GM23338 (cell line): ENCODE measurements around the gene PKP3. TPM values are rescaled to one million over a fixed set of nuclear protein-coding genes. Genes with fewer than 3 reads are reported as not detected.

Experiments used
- ATAC-seq: fragments of 200-7000 bp; cut with Tn5 transposase; 3 replicates; pipeline ENCODE4 v1.9.1; 2020
- DNase-seq: peaks from one replicate; pipeline ENCODE4 v3.0.0-alpha.2; 2015; ENCODE audit warnings: low spot score
- H2AFZ ChIP-seq: fragments of 200-600 bp; sonication (generic); 2 replicates; pipeline ENCODE4 v1.8.0; 2016; ENCODE audit warnings: antibody characterized with exemption, mild to moderate bottlenecking, moderate library complexity
- H3F3A ChIP-seq: fragments of 200-600 bp; sonication (generic); replicated peaks from 2 replicates; pipeline ENCODE4 v1.8.0; 2017; ENCODE audit warnings: antibody characterized with exemption, mixed run types, low read depth
- H3K27ac ChIP-seq: fragments of 200-600 bp; sonication (generic); 2 replicates; pipeline ENCODE4 v1.6.1; 2016; ENCODE audit warnings: low read depth
- H3K27me3 ChIP-seq: fragments of 200-600 bp; sonication (generic); 2 replicates; pipeline ENCODE4 v1.8.0; 2016; ENCODE audit warnings: mild to moderate bottlenecking, mixed run types, moderate library complexity; ENCODE audit not compliant: insufficient read depth
- H3K36me3 ChIP-seq: fragments of 200-600 bp; sonication (generic); 2 replicates; pipeline ENCODE4 v1.8.0; 2016; ENCODE audit warnings: mild to moderate bottlenecking; ENCODE audit not compliant: insufficient read depth
- H3K4me1 ChIP-seq: fragments of 200-600 bp; sonication (generic); 2 replicates; pipeline ENCODE4 v1.8.0; 2016; ENCODE audit warnings: mild to moderate bottlenecking, moderate library complexity; ENCODE audit not compliant: insufficient read depth
- H3K4me2 ChIP-seq: fragments of 200-600 bp; sonication (generic); 2 replicates; pipeline ENCODE4 v1.7.1; 2017; ENCODE audit warnings: mixed run types
- H3K4me3 ChIP-seq: fragments of 200-600 bp; sonication (generic); 2 replicates; pipeline ENCODE4 v1.6.1; 2016; ENCODE audit warnings: mixed run types
- H3K79me2 ChIP-seq: fragments of 200-600 bp; sonication (generic); replicated peaks from 2 replicates; pipeline ENCODE4 v1.8.0; 2017; ENCODE audit warnings: mild to moderate bottlenecking; ENCODE audit not compliant: insufficient read depth
- H3K9me2 ChIP-seq: fragments of 200-600 bp; sonication (generic); 2 replicates; pipeline ENCODE4 v1.8.0; 2017; ENCODE audit not compliant: insufficient read depth
- H4K20me1 ChIP-seq: fragments of 200-600 bp; sonication (generic); replicated peaks from 2 replicates; pipeline ENCODE4 v1.8.0; 2017; ENCODE audit warnings: mild to moderate bottlenecking; ENCODE audit not compliant: insufficient read depth
- H3K27ac Mint-ChIP-seq: 2 replicates; pipeline ENCODE4 v1.8.0; 2020; ENCODE audit warnings: inconsistent platforms, mild to moderate bottlenecking, moderate library complexity, mixed read lengths
- H3K27me3 Mint-ChIP-seq: 3 replicates; pipeline ENCODE4 v1.8.0; 2022; ENCODE audit warnings: low read depth, mild to moderate bottlenecking, moderate library complexity, mixed read lengths, inconsistent platforms; ENCODE audit not compliant: insufficient read depth, poor library complexity
- H3K36me3 Mint-ChIP-seq: 3 replicates; pipeline ENCODE4 v1.8.0; 2021; ENCODE audit warnings: low read depth, mild to moderate bottlenecking, inconsistent platforms, moderate library complexity, mixed read lengths
- H3K4me1 Mint-ChIP-seq: 3 replicates; pipeline ENCODE4 v1.8.0; 2020; ENCODE audit warnings: mild to moderate bottlenecking, inconsistent platforms, mixed read lengths
- H3K4me3 Mint-ChIP-seq: 3 replicates; pipeline ENCODE4 v1.8.0; 2021; ENCODE audit warnings: moderate library complexity, mild to moderate bottlenecking, inconsistent platforms, mixed read lengths
- H3K9me3 Mint-ChIP-seq: 3 replicates; pipeline ENCODE4 v1.8.0; 2020; ENCODE audit warnings: moderate library complexity, mild to moderate bottlenecking, inconsistent platforms, mixed read lengths
- ETS1 ChIP-seq: IDR thresholded peaks from 2 replicates; pipeline ENCODE4 v1.6.1; 2016; ENCODE audit warnings: antibody characterized with exemption
- EZH2phosphoT487 ChIP-seq: fragments of 200-600 bp; sonication (generic); IDR thresholded peaks from one replicate; pipeline ENCODE4 v1.8.1; 2018; ENCODE audit warnings: antibody characterized with exemption; ENCODE audit not compliant: unreplicated experiment
- JUNB ChIP-seq: IDR thresholded peaks from one replicate; pipeline ENCODE4 v1.6.1; 2016; ENCODE audit warnings: antibody characterized with exemption; ENCODE audit not compliant: unreplicated experiment
- NANOG ChIP-seq: IDR thresholded peaks from 2 replicates; pipeline ENCODE4 v1.6.1; 2016; ENCODE audit warnings: antibody characterized with exemption, borderline replicate concordance
- STAT1 ChIP-seq: IDR thresholded peaks from one replicate; pipeline ENCODE4 v1.6.1; 2016; ENCODE audit warnings: antibody characterized with exemption; ENCODE audit not compliant: unreplicated experiment
- ZNF462 ChIP-seq: fragments of 250-450 bp; sonication (Bioruptor Pico); IDR thresholded peaks from 2 replicates; pipeline ENCODE4 v1.5.0; 2020; ENCODE audit warnings: mild to moderate bottlenecking, moderate library complexity
- polyA plus RNA-seq: library from polyadenylated mRNA; unstranded; fragments of >200 nt; fragmentation: Nextera tagmentation; extraction: Ambion mirVana; gene quantifications from 2 replicates; pipeline ENCODE4 v1.2.1, GENCODE V29; 2016
- total RNA-seq: library from RNA; depleted of rRNA; stranded (reverse); fragments of >200 nt; shearing (Covaris generic); gene quantifications from 2 replicates; pipeline ENCODE4 v1.2.3, GENCODE V29; 2014

The PKP3 gene
- total and polyA plus RNA-seq, 2 experiments from 2014 or later: 7.2 to 23.0 TPM

- TF ChIP-seq ZNF462 (no peak), NANOG (no peak), ETS1 (no peak), STAT1 (no peak), EZH2phosphoT487 (no peak), JUNB (no peak)
- no peaks in the 10 kb centered on the region for H3K9me2 ChIP-seq
- H3K36me3 Mint-ChIP-seq: peaks cover 35% of the 10 kb centered on the region
Observed at GRCh38 chr11:380491-380890, 13.5 kb upstream of the PKP3 start.

More at GRCh38 chr11:380491-380890, 13.5 kb upstream of the PKP3 start:
- DNase-seq (no peak), ATAC-seq (no peak)
- Mint-ChIP-seq H3K4me1 (no peaks in the 10 kb centered on the region; the same call in 2 of the 3 replicates), H3K4me3 (no peak overlapping the region), H3K9me3 (peaks cover 7% of the 10 kb centered on the region; the same call in 2 of the 3 replicates), H3K27me3 (peaks cover 20% of the 10 kb centered on the region), H3K27ac (no peak overlapping the region)
- Histone ChIP-seq H2AFZ (no peak overlapping the region), H3K4me2 (no peak overlapping the region), H3K36me3 (no peaks in the 10 kb centered on the region), H3K27me3 (no peaks in the 10 kb centered on the region), H3F3A (no peaks in the 10 kb centered on the region; the same call in 1 of the 2 replicates), H3K27ac (no peak overlapping the region), H4K20me1 (no peaks in the 10 kb centered on the region), H3K4me3 (no peak overlapping the region), H3K4me1 (no peaks in the 10 kb centered on the region), H3K79me2 (no peaks in the 10 kb centered on the region)
